Hepatocyte (in vitro differentiated cells): ENCODE measurements around the gene SLC30A7. TPM values are rescaled to one million over a fixed set of nuclear protein-coding genes. Genes with fewer than 3 reads are reported as not detected.

ENCODE experiments used
- DNase-seq: peaks from one replicate; pipeline ENCODE4 v3.0.0-alpha.2; 2016; ENCODE audit warnings: low spot score
- H2AFZ ChIP-seq: fragments of 200-600 bp; sonication (generic); 2 replicates; pipeline ENCODE4 v1.6.0; 2016; ENCODE audit warnings: antibody characterized with exemption, mild to moderate bottlenecking
- H3K27ac ChIP-seq: fragments of 200-600 bp; sonication (generic); 2 replicates; pipeline ENCODE4 v1.5.1; 2016; ENCODE audit warnings: mild to moderate bottlenecking
- H3K27me3 ChIP-seq: fragments of 200-600 bp; sonication (generic); 2 replicates; pipeline ENCODE4 v1.6.1; 2016
- H3K36me3 ChIP-seq: fragments of 200-600 bp; sonication (generic); replicated peaks from 2 replicates; pipeline ENCODE4 v1.5.1; 2016; ENCODE audit warnings: low read depth; ENCODE audit not compliant: insufficient read depth
- H3K4me1 ChIP-seq: fragments of 200-600 bp; sonication (generic); 2 replicates; pipeline ENCODE4 v1.5.1; 2016; ENCODE audit warnings: mild to moderate bottlenecking, moderate library complexity; ENCODE audit not compliant: insufficient read depth
- H3K4me2 ChIP-seq: fragments of 200-600 bp; sonication (generic); 2 replicates; pipeline ENCODE4 v1.6.0; 2016
- H3K4me3 ChIP-seq: fragments of 200-600 bp; sonication (generic); 2 replicates; pipeline ENCODE4 v1.5.1; 2016; ENCODE audit warnings: mild to moderate bottlenecking
- H3K79me2 ChIP-seq: fragments of 200-600 bp; sonication (generic); 2 replicates; pipeline ENCODE4 v1.6.0; 2017; ENCODE audit warnings: mild to moderate bottlenecking
- H3K9me2 ChIP-seq: fragments of 200-600 bp; sonication (generic); replicated peaks from 2 replicates; pipeline ENCODE4 v1.6.0; 2017; ENCODE audit warnings: mild to moderate bottlenecking; ENCODE audit not compliant: insufficient read depth
- H3K9me3 ChIP-seq: fragments of 200-600 bp; sonication (generic); 2 replicates; pipeline ENCODE4 v1.5.1; 2016; ENCODE audit warnings: low read depth, mild to moderate bottlenecking
- H4K20me1 ChIP-seq: fragments of 200-600 bp; sonication (generic); 2 replicates; pipeline ENCODE4 v1.6.0; 2016; ENCODE audit warnings: mild to moderate bottlenecking; ENCODE audit not compliant: insufficient read depth, poor library complexity, severe bottlenecking
- EZH2 ChIP-seq: fragments of 200-600 bp; sonication (generic); IDR thresholded peaks from 2 replicates; pipeline ENCODE4 v1.6.1; 2016; ENCODE audit warnings: antibody characterized with exemption, mild to moderate bottlenecking, borderline replicate concordance
- EZH2phosphoT487 ChIP-seq: fragments of 200-600 bp; sonication (generic); IDR thresholded peaks from one replicate; pipeline ENCODE4 v1.6.1; 2018; ENCODE audit warnings: antibody characterized with exemption, mild to moderate bottlenecking, low read depth, moderate library complexity; ENCODE audit not compliant: unreplicated experiment, severe bottlenecking
- WGBS: methylation state at CpG from one replicate; pipeline ENCODE4 v1.1.6; 2016; ENCODE audit warnings: low lambda C conversion rate; ENCODE audit errors: missing lambda C conversion rate; 5-methylcytosine and 5-hydroxymethylcytosine counted together
- polyA plus RNA-seq: library from polyadenylated mRNA; unstranded; fragments of >200 nt; fragmentation: Nextera tagmentation; extraction: Ambion mirVana; gene quantifications from 2 replicates; pipeline ENCODE4 v1.2.1, GENCODE V29; 2016
- total RNA-seq: library from RNA; depleted of rRNA; stranded (reverse); fragments of >200 nt; gene quantifications from 2 replicates; pipeline ENCODE4 v1.2.3, GENCODE V29; 2014
- TF ChIP-seq, protein P1 (sequence below): fragments of 200-600 bp; sonication (generic); IDR thresholded peaks from 2 replicates; pipeline ENCODE4 v1.5.1; 2016; ENCODE audit warnings: antibody characterized with exemption, mild to moderate bottlenecking; ENCODE audit not compliant: poor library complexity

The SLC30A7 gene
- total and polyA plus RNA-seq, 2 experiments from 2014 or later = 23.0 to 61.9 TPM

DNA sequence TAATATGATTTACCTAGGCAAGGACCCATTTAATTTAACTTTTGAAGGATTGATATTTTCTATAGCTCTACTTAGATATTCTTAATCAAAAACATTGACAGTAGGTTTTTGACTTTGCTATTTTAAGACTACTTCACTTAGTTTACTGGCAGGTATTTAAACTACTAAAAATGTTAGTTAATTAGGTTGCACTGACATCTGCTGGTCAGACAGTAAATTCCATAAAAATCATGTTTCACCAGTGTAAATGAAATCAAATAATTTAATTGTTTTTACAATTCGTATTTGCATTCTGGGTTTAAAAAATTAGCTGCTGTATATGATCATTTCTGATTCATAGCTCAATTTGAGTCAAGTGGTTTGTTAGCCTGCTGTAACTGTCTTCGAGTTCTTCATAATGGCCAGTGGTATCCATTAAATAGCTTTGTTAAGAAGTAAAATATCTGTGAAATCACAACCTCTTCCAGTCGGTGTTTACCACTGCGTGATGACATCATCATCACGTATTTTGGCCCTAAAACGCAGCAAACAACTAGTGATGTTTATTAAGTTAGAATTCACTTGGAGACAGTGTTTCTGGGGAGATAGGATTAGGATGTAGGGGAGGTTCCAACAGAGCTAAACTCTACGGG, 27.4 kb upstream of the SLC30A7 start:
- Histone ChIP-seq H3K36me3 (no peaks in the 10 kb centered on the region), H3K9me2 (no peaks in the 10 kb centered on the region), H3K27me3 (no peaks in the 10 kb centered on the region), H3K9me3 (no peaks in the 10 kb centered on the region), H3K79me2 (no peaks in the 10 kb centered on the region), H3K4me1 (no peaks in the 10 kb centered on the region), H3K4me2 (no peak overlapping the region), H3K27ac (no peak overlapping the region), H2AFZ (peak overlapping the region; percentile 30), H4K20me1 (no peaks in the 10 kb centered on the region), H3K4me3 (no peak overlapping the region)
- TF ChIP-seq EZH2 = no peak
- TF ChIP-seq, protein P1, sequence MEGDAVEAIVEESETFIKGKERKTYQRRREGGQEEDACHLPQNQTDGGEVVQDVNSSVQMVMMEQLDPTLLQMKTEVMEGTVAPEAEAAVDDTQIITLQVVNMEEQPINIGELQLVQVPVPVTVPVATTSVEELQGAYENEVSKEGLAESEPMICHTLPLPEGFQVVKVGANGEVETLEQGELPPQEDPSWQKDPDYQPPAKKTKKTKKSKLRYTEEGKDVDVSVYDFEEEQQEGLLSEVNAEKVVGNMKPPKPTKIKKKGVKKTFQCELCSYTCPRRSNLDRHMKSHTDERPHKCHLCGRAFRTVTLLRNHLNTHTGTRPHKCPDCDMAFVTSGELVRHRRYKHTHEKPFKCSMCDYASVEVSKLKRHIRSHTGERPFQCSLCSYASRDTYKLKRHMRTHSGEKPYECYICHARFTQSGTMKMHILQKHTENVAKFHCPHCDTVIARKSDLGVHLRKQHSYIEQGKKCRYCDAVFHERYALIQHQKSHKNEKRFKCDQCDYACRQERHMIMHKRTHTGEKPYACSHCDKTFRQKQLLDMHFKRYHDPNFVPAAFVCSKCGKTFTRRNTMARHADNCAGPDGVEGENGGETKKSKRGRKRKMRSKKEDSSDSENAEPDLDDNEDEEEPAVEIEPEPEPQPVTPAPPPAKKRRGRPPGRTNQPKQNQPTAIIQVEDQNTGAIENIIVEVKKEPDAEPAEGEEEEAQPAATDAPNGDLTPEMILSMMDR = peak; percentile 74
- peak; percentile 40 for DNase-seq
- WGBS = 15% methylated on average over 7 of the region's 7 CpGs

- Histone ChIP-seq H3K79me2 (no peaks in the 10 kb centered on the region), H3K4me3 (no peak overlapping the region), H3K9me3 (no peaks in the 10 kb centered on the region), H3K4me1 (no peaks in the 10 kb centered on the region), H3K27me3 (no peaks in the 10 kb centered on the region), H4K20me1 (no peaks in the 10 kb centered on the region), H3K36me3 (no peaks in the 10 kb centered on the region), H3K9me2 (no peaks in the 10 kb centered on the region), H3K27ac (no peak overlapping the region), H2AFZ (no peak overlapping the region), H3K4me2 (no peak overlapping the region)
- DNase-seq = no peak
- no peak for TF ChIP-seq EZH2phosphoT487
- TF ChIP-seq, protein P1 = no peak
- no peak for TF ChIP-seq EZH2
- 88% methylated on average over 2 of the region's 2 CpGs for WGBS
Measured at GRCh38 chr1:100869996-100870395, 25.9 kb upstream of the SLC30A7 start.

DNA sequence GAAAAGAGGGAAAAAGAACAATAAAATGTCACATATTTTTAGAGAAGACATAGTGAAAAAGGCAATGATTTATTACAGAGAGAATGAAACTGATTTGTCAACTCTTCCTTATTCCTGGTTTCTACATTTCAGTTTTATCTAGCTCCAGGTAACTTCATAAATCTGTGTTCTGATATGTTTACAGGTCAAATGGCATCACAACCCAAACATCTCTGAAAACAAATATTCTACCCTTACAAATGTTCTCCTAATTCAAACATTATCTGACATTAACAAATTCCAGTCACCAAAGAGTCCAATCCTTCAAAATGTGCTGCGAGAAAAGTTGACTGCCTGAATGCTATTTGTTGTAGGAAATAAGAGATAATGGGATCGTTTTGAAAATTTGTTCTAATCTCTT, 21.5 kb upstream of the SLC30A7 start:
- Histone ChIP-seq H3K36me3 (no peaks in the 10 kb centered on the region), H3K27ac (no peak overlapping the region), H3K4me1 (no peaks in the 10 kb centered on the region), H3K9me3 (no peaks in the 10 kb centered on the region), H2AFZ (no peak overlapping the region), H3K9me2 (no peaks in the 10 kb centered on the region), H3K4me3 (no peak overlapping the region), H3K27me3 (no peaks in the 10 kb centered on the region), H4K20me1 (no peaks in the 10 kb centered on the region), H3K79me2 (no peaks in the 10 kb centered on the region), H3K4me2 (no peak overlapping the region)
- WGBS = 79% methylated on average over 2 of the region's 2 CpGs
- TF ChIP-seq, protein P1 = no peak
- TF ChIP-seq EZH2 = no peak
- TF ChIP-seq EZH2phosphoT487 = no peak
- no peak for DNase-seq

GRCh38 chr1:100875228-100875627, 20.7 kb upstream of the SLC30A7 start:
- Histone ChIP-seq H3K79me2 (no peaks in the 10 kb centered on the region), H2AFZ (no peak overlapping the region), H3K27me3 (no peaks in the 10 kb centered on the region), H3K4me3 (no peak overlapping the region), H3K9me2 (no peaks in the 10 kb centered on the region), H4K20me1 (no peaks in the 10 kb centered on the region), H3K4me2 (no peak overlapping the region), H3K27ac (no peak overlapping the region), H3K36me3 (no peaks in the 10 kb centered on the region), H3K4me1 (no peaks in the 10 kb centered on the region), H3K9me3 (no peaks in the 10 kb centered on the region)
- TF ChIP-seq, protein P1 = no peak
- TF ChIP-seq EZH2phosphoT487 = no peak
- WGBS = 94% methylated on average over 3 of the region's 3 CpGs
- DNase-seq = no peak
